OCI-M2 (cell line): ENCODE results near the gene TAF4.
"Not testable (repeated sequence)": the region's sequence is repeated elsewhere in the genome, so short reads cannot be mapped to it uniquely, and the experiment has no call there.

Source experiments
- DNase-seq: peaks from one replicate; lab custom pipeline; 2025; ENCODE audit not compliant: unreplicated experiment; lab: John Stamatoyannopoulos, UW

The TAF4 gene

GRCh38 chr20:61980647-61981583 is 84.8 kb downstream of the TAF4 start:
- no peak for DNase-seq

- DNase-seq, result no peak
Observed at GRCh38 chr20:61979701-61980635, 85.7 kb downstream of the TAF4 start.

- DNase-seq, result no peak
Observed at GRCh38 chr20:61979090-61979489, 86.6 kb downstream of the TAF4 start.

- no peak for DNase-seq
Observed at GRCh38 chr20:61978491-61978890, 87.2 kb downstream of the TAF4 start.

- no peak for DNase-seq
Observed at GRCh38 chr20:61977419-61977786, 88.3 kb downstream of the TAF4 start.

GRCh38 chr20:61976644-61977418 is 88.8 kb downstream of the TAF4 start:
- DNase-seq, result no peak

GRCh38 chr20:61976263-61976643 is 89.4 kb downstream of the TAF4 start:
- DNase-seq, result no peak

GRCh38 chr20:61975407-61976129 is 90.1 kb downstream of the TAF4 start:
- no peak for DNase-seq

- no peak for DNase-seq
Observed at GRCh38 chr20:61974357-61974665, 91.4 kb downstream of the TAF4 start.

GRCh38 chr20:61973515-61974356 is 91.9 kb downstream of the TAF4 start:
- DNase-seq, result no peak

- no peak for DNase-seq
Observed at GRCh38 chr20:61972636-61973508, 92.8 kb downstream of the TAF4 start.

GRCh38 chr20:61971595-61971994 is 94.1 kb downstream of the TAF4 start:
- DNase-seq, result not testable (repeated sequence)

GRCh38 chr20:61970357-61970756 is 95.3 kb downstream of the TAF4 start:
- DNase-seq, result no peak

GRCh38 chr20:61969806-61970205 is 95.9 kb downstream of the TAF4 start:
- DNase-seq, result no peak

- DNase-seq, result no peak
Observed at GRCh38 chr20:61968932-61969331, 96.7 kb downstream of the TAF4 start.

- no peak for DNase-seq
Observed at GRCh38 chr20:61968036-61968810, 97.5 kb downstream of the TAF4 start.

GRCh38 chr20:61967300-61967699 is 98.4 kb downstream of the TAF4 start:
- DNase-seq, result no peak
